HFFc6 (cell line): ENCODE data around the gene WDR54. TPM values are rescaled to one million over a fixed set of nuclear protein-coding genes. Genes with fewer than 3 reads are reported as not detected.
"Not testable (repeated sequence)": the region's sequence is repeated elsewhere in the genome, so short reads cannot be mapped to it uniquely, and the experiment has no call there.

Source experiments
- DNase-seq: peaks from one replicate; pipeline ENCODE4 v3.0.0-alpha.2; 2018
- H3K27ac Mint-ChIP-seq: 2 replicates; pipeline ENCODE4 v1.8.0; 2020; ENCODE audit warnings: mild to moderate bottlenecking, mixed read lengths
- H3K27me3 Mint-ChIP-seq: 2 replicates; pipeline ENCODE4 v1.8.0; 2021; ENCODE audit warnings: mild to moderate bottlenecking, moderate library complexity, mixed read lengths; ENCODE audit not compliant: insufficient read depth
- H3K36me3 Mint-ChIP-seq: 2 replicates; pipeline ENCODE4 v1.8.0; 2021; ENCODE audit warnings: low read depth, mixed read lengths
- H3K4me1 Mint-ChIP-seq: 2 replicates; pipeline ENCODE4 v1.8.0; 2020; ENCODE audit warnings: low read depth, mixed read lengths
- H3K4me3 Mint-ChIP-seq: 2 replicates; pipeline ENCODE4 v1.8.0; 2020; ENCODE audit warnings: mild to moderate bottlenecking, moderate library complexity, mixed read lengths
- H3K9me3 Mint-ChIP-seq: 2 replicates; pipeline ENCODE4 v1.8.0; 2020; ENCODE audit warnings: mild to moderate bottlenecking, mixed read lengths
- total RNA-seq, 6 experiments: library from RNA; stranded (reverse); fragmentation: NEBNext Ultra II Directional; extraction: Animal tissue kit (Norgen Biotek cat#: 25700); gene quantifications; 2 replicates in 1 of 6; 3 replicates in 5 of 6; pipeline ENCODE4 v1.2.3, GENCODE V29; 2021
- TF ChIP-seq, protein P1 (sequence below): fragments of 200-600 bp; sonication (generic); IDR thresholded peaks from 2 replicates; pipeline ENCODE4 v1.5.0; 2021; ENCODE audit warnings: antibody characterized with exemption, mild to moderate bottlenecking

Gene WDR54
- total RNA-seq, 6 experiments from 2014 or later = 30.7 to 37.7 (median 33.4) TPM

- peak overlapping the region; percentile 94 for H3K4me3 Mint-ChIP-seq
- no peak for DNase-seq
- no peaks in the 10 kb centered on the region for H3K9me3 Mint-ChIP-seq
- peaks cover 17% of the 10 kb centered on the region for H3K36me3 Mint-ChIP-seq
- H3K4me1 Mint-ChIP-seq = peaks cover 50% of the 10 kb centered on the region
- H3K27ac Mint-ChIP-seq = peak overlapping the region; percentile 88
- H3K27me3 Mint-ChIP-seq = peaks cover 4% of the 10 kb centered on the region
- TF ChIP-seq, protein P1, sequence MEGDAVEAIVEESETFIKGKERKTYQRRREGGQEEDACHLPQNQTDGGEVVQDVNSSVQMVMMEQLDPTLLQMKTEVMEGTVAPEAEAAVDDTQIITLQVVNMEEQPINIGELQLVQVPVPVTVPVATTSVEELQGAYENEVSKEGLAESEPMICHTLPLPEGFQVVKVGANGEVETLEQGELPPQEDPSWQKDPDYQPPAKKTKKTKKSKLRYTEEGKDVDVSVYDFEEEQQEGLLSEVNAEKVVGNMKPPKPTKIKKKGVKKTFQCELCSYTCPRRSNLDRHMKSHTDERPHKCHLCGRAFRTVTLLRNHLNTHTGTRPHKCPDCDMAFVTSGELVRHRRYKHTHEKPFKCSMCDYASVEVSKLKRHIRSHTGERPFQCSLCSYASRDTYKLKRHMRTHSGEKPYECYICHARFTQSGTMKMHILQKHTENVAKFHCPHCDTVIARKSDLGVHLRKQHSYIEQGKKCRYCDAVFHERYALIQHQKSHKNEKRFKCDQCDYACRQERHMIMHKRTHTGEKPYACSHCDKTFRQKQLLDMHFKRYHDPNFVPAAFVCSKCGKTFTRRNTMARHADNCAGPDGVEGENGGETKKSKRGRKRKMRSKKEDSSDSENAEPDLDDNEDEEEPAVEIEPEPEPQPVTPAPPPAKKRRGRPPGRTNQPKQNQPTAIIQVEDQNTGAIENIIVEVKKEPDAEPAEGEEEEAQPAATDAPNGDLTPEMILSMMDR = no peak
These were observed 37.4 kb downstream of the WDR54 start for GRCh38 chr2:74458938-74459363.

DNA sequence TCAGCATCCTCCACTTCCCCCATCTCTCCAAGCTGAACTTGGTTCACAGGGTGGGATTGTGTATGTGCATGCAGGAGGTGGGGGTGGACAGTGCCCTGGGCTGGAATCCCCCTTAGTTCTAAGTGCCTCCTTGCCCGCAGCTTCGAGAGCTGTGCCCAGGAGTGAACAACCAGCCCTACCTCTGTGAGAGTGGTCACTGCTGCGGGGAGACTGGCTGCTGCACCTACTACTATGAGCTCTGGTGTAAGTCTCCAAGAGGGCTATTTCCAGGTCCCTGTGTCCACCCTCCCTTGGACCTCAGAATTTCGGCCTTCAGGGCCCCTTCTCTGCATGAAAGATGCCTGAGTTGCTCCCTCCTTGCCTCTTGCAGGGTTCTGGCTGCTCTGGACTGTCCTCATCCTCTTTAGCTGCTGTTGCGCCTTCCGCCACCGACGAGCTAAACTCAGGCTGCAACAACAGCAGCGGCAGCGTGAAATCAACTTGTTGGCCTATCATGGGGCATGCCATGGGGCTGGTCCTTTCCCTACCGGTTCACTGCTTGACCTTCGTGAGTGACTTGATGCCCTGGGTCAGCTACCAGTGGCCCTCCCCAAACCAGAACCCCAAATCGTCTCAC lies 38.1 kb downstream of the WDR54 start:
- H3K27ac Mint-ChIP-seq = peak overlapping the region; percentile 88
- not testable (repeated sequence) for H3K9me3 Mint-ChIP-seq, DNase-seq, H3K27me3 Mint-ChIP-seq
- peak overlapping the region; percentile 94 for H3K4me3 Mint-ChIP-seq
- H3K36me3 Mint-ChIP-seq = peaks cover 17% of the 10 kb centered on the region
- peaks cover 45% of the 10 kb centered on the region for H3K4me1 Mint-ChIP-seq

- H3K27me3 Mint-ChIP-seq, H3K9me3 Mint-ChIP-seq, DNase-seq: not testable (repeated sequence)
- Mint-ChIP-seq H3K27ac (peak overlapping the region; percentile 14; the same call in 1 of the 2 replicates), H3K36me3 (peaks cover 17% of the 10 kb centered on the region), H3K4me3 (peak overlapping the region; percentile 94), H3K4me1 (peaks cover 40% of the 10 kb centered on the region)
These were observed 38.7 kb downstream of the WDR54 start for GRCh38 chr2:74460187-74460586.

GRCh38 chr2:74461187-74462053 lies 39.9 kb downstream of the WDR54 start:
- Mint-ChIP-seq H3K27me3 (peaks cover 6% of the 10 kb centered on the region), H3K4me3 (no peak overlapping the region), H3K4me1 (peaks cover 38% of the 10 kb centered on the region), H3K36me3 (peaks cover 17% of the 10 kb centered on the region), H3K9me3 (no peaks in the 10 kb centered on the region), H3K27ac (no peak overlapping the region)
- TF ChIP-seq, protein P1 = peak; percentile 36; the same call in 1 of the 2 replicates
- DNase-seq = no peak

GRCh38 chr2:74462054-74462785 lies 40.7 kb downstream of the WDR54 start:
- H3K27ac Mint-ChIP-seq = no peak overlapping the region
- H3K4me1 Mint-ChIP-seq = peaks cover 30% of the 10 kb centered on the region
- DNase-seq = no peak
- no peak overlapping the region for H3K4me3 Mint-ChIP-seq
- H3K27me3 Mint-ChIP-seq = peaks cover 6% of the 10 kb centered on the region
- TF ChIP-seq, protein P1 = no peak
- H3K9me3 Mint-ChIP-seq = no peaks in the 10 kb centered on the region
- peaks cover 17% of the 10 kb centered on the region for H3K36me3 Mint-ChIP-seq

GRCh38 chr2:74462786-74463105 lies 41.2 kb downstream of the WDR54 start:
- Mint-ChIP-seq H3K9me3 (no peaks in the 10 kb centered on the region), H3K27me3 (peaks cover 6% of the 10 kb centered on the region), H3K36me3 (peaks cover 17% of the 10 kb centered on the region), H3K27ac (no peak overlapping the region), H3K4me1 (peaks cover 28% of the 10 kb centered on the region), H3K4me3 (peak overlapping the region; percentile 72; the same call in 1 of the 2 replicates)
- TF ChIP-seq, protein P1 = no peak
- no peak for DNase-seq
